Measurements from ENCODE around the gene ECHS1.

DNA sequence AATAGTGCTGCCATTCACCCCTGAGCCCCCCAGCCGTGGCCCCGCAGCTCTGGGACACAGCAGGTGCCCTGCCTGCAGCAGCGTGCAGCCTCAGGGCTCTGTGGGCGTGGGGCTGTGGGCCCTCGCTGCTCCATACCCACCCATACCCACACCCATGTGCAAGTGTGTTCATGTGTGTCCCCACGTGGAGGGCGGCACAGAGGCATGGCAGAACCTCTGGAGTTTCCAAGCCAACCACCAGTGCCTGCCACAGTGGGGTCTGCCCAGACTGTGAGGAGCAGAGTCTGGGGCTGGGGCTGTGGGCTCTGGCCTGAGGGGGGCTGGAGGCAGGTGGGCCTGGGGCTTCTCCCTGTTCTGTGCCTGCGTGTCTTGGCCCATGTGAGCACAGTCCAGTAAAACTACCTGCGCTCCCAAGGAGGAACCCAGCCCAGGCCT, 23.6 kb downstream of the ECHS1 start:
- TF ChIP-seq POLR2AphosphoS5 (IDR thresholded peaks at IDR 0.05) = no peak
- TF ChIP-seq, protein P1, sequence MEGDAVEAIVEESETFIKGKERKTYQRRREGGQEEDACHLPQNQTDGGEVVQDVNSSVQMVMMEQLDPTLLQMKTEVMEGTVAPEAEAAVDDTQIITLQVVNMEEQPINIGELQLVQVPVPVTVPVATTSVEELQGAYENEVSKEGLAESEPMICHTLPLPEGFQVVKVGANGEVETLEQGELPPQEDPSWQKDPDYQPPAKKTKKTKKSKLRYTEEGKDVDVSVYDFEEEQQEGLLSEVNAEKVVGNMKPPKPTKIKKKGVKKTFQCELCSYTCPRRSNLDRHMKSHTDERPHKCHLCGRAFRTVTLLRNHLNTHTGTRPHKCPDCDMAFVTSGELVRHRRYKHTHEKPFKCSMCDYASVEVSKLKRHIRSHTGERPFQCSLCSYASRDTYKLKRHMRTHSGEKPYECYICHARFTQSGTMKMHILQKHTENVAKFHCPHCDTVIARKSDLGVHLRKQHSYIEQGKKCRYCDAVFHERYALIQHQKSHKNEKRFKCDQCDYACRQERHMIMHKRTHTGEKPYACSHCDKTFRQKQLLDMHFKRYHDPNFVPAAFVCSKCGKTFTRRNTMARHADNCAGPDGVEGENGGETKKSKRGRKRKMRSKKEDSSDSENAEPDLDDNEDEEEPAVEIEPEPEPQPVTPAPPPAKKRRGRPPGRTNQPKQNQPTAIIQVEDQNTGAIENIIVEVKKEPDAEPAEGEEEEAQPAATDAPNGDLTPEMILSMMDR (IDR thresholded peaks at IDR 0.05; ENCODE audit: poor library complexity, severe bottlenecking) = no peak
- TF ChIP-seq EZH2 (IDR thresholded peaks at IDR 0.05; ENCODE audit: borderline replicate concordance, insufficient read depth, low read length, poor library complexity, severe bottlenecking) = no peak
- TF ChIP-seq, protein P2, sequence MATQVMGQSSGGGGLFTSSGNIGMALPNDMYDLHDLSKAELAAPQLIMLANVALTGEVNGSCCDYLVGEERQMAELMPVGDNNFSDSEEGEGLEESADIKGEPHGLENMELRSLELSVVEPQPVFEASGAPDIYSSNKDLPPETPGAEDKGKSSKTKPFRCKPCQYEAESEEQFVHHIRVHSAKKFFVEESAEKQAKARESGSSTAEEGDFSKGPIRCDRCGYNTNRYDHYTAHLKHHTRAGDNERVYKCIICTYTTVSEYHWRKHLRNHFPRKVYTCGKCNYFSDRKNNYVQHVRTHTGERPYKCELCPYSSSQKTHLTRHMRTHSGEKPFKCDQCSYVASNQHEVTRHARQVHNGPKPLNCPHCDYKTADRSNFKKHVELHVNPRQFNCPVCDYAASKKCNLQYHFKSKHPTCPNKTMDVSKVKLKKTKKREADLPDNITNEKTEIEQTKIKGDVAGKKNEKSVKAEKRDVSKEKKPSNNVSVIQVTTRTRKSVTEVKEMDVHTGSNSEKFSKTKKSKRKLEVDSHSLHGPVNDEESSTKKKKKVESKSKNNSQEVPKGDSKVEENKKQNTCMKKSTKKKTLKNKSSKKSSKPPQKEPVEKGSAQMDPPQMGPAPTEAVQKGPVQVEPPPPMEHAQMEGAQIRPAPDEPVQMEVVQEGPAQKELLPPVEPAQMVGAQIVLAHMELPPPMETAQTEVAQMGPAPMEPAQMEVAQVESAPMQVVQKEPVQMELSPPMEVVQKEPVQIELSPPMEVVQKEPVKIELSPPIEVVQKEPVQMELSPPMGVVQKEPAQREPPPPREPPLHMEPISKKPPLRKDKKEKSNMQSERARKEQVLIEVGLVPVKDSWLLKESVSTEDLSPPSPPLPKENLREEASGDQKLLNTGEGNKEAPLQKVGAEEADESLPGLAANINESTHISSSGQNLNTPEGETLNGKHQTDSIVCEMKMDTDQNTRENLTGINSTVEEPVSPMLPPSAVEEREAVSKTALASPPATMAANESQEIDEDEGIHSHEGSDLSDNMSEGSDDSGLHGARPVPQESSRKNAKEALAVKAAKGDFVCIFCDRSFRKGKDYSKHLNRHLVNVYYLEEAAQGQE (IDR thresholded peaks at IDR 0.05; ENCODE audit: borderline replicate concordance) = no peak
- TF ChIP-seq TAF1 (IDR thresholded peaks at IDR 0.05; ENCODE audit: low read depth) = no peak
- no peak for TF ChIP-seq EP300 (conservative IDR thresholded peaks at IDR 0.05; ENCODE audit: poor library complexity, severe bottlenecking)

All from neural cell (in vitro differentiated cells).